HUES48 (cell line): ENCODE results near the gene MRAS.
"Not testable (repeated sequence)": the region's sequence is repeated elsewhere in the genome, so short reads cannot be mapped to it uniquely, and the experiment has no call there.

Source experiments
- H3K27ac ChIP-seq: one replicate; pipeline ENCODE4 v1.7.0; 2013; ENCODE audit warnings: low read depth, low read length, inconsistent platforms
- H3K27me3 ChIP-seq: 2 replicates; pipeline ENCODE4 v1.6.1; 2013; ENCODE audit warnings: mild to moderate bottlenecking, low read length; ENCODE audit not compliant: control insufficient read depth, insufficient read depth
- H3K36me3 ChIP-seq: 2 replicates; pipeline ENCODE4 v1.6.1; 2013; ENCODE audit warnings: low read length; ENCODE audit not compliant: control insufficient read depth, insufficient read depth
- H3K4me1 ChIP-seq: 2 replicates; pipeline ENCODE4 v1.6.1; 2013; ENCODE audit warnings: mild to moderate bottlenecking, low read length; ENCODE audit not compliant: control insufficient read depth, insufficient read depth
- H3K4me3 ChIP-seq: 2 replicates; pipeline ENCODE4 v1.5.1; 2013; ENCODE audit warnings: mild to moderate bottlenecking, low read depth, low read length
- H3K9ac ChIP-seq: 2 replicates; pipeline ENCODE4 v1.6.1; 2013; ENCODE audit warnings: mild to moderate bottlenecking, low read depth, low read length, moderate library complexity
- H3K9me3 ChIP-seq: 2 replicates; pipeline ENCODE4 v1.6.1; 2013; ENCODE audit warnings: low read length; ENCODE audit not compliant: control insufficient read depth, insufficient read depth

MRAS gene

GRCh38 chr3:138369151-138369900, 20.9 kb downstream of the MRAS start:
- 0 out of 2 replicates have a peak, but pooled peaks cover 1% of the 10 kb centered on the region for H3K36me3 ChIP-seq
- H3K4me1 ChIP-seq: no peaks in the 10 kb centered on the region
- H3K27ac ChIP-seq: no peak overlapping the region
- H3K9me3 ChIP-seq: no peaks in the 10 kb centered on the region
- no peaks in the 10 kb centered on the region for H3K27me3 ChIP-seq
- H3K9ac ChIP-seq: no peak overlapping the region
- no peak overlapping the region for H3K4me3 ChIP-seq

DNA sequence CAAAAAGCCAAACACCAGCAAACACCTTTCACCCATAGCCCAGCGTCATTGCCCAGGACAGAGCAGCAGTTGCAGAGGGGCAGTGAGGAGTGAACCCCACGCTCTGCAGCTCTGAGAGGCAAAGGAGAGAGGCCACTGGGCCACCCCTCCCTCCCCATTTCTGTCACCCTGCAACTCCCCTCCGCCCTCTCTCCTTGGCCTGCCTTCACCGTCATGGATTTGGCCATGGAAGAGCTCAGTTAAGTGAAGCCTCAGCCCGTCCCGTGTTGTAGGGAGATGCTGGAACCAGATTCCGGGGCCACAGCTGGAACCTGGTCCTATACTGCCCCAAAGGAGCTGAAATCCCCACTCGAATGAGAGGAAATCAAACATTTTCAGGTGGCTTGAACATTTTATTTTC, 21.9 kb downstream of the MRAS start:
- Histone ChIP-seq H3K9ac (no peak overlapping the region), H3K4me1 (no peaks in the 10 kb centered on the region), H3K4me3 (no peak overlapping the region), H3K27me3 (no peaks in the 10 kb centered on the region), H3K36me3 (peaks cover 5% of the 10 kb centered on the region; the same call in 1 of the 2 replicates), H3K27ac (no peak overlapping the region), H3K9me3 (no peaks in the 10 kb centered on the region)

DNA sequence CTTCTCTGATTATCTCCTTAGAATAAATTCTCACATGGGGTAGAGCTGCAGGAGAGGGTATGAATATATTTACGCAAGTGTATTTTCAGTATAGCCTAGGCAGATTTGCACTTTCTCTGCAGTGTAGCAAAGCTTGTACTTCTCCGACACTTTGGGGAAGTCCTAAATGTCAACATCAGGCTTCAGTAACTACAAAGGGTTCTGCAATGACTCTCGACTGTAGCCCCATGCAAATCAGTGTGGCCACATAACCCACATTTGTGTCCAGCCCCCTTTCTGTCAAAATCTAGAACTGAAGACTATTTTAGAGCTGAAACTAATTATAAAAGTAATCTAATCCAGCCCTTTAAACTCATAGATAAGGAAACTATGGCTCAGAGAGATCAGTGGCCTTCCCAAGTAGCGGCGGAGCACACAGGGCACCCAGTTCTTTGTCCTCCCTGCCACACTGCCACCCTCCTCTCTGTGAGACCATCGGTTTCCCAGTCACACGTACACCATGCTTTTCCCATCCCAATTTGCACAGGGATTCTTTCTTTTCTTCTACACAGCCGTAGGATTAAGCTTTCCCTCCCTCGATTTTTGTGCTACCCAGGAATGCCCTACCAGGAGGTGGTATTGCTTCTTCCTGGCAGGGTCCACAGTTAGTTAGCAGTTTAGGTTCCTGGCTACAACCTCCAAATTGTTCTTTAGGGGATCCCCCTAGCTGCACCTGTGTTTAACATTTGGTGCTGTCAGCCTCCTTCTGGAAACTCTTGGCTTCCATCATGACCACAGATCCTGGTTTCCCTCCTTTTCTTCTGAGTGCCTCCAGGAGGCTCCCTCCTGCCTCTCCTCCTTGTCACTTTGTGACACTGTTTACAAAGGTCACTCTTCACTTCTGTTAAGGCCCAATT, 22.9 kb downstream of the MRAS start:
- no peaks in the 10 kb centered on the region for H3K4me1 ChIP-seq
- peaks cover 5% of the 10 kb centered on the region; the same call in 1 of the 2 replicates for H3K36me3 ChIP-seq
- H3K27me3 ChIP-seq: no peaks in the 10 kb centered on the region
- no peaks in the 10 kb centered on the region for H3K9me3 ChIP-seq
- H3K27ac ChIP-seq: no peak overlapping the region
- no peak overlapping the region for H3K9ac ChIP-seq
- H3K4me3 ChIP-seq: no peak overlapping the region

GRCh38 chr3:138373087-138373735, 24.8 kb downstream of the MRAS start:
- Histone ChIP-seq H3K9ac (no peak overlapping the region), H3K27ac (no peak overlapping the region), H3K9me3 (no peaks in the 10 kb centered on the region), H3K36me3 (peaks cover 5% of the 10 kb centered on the region; the same call in 1 of the 2 replicates), H3K4me3 (no peak overlapping the region), H3K27me3 (no peaks in the 10 kb centered on the region), H3K4me1 (no peaks in the 10 kb centered on the region)

DNA sequence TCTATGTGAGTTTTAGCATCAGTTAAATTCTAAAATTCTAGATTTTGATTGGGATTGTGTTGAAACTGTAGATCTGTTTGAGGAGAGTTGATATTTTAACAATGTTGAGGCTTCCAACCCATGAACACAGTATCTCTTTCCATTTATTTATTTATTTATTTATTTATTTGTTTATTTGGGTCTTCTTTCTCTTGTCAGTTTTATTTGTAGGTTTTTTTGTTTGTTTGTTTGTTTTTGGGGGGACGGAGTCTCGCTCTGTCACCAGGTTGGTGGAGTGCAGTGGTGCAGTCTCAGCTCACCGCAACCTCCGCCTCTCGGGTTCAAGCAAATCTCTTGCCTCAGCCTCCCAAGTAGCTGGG, 25.3 kb downstream of the MRAS start:
- Histone ChIP-seq H3K36me3 (peaks cover 5% of the 10 kb centered on the region; the same call in 1 of the 2 replicates), H3K4me3 (no peak overlapping the region), H3K9ac (no peak overlapping the region), H3K9me3 (no peaks in the 10 kb centered on the region), H3K27me3 (no peaks in the 10 kb centered on the region), H3K27ac (no peak overlapping the region), H3K4me1 (no peaks in the 10 kb centered on the region)

DNA sequence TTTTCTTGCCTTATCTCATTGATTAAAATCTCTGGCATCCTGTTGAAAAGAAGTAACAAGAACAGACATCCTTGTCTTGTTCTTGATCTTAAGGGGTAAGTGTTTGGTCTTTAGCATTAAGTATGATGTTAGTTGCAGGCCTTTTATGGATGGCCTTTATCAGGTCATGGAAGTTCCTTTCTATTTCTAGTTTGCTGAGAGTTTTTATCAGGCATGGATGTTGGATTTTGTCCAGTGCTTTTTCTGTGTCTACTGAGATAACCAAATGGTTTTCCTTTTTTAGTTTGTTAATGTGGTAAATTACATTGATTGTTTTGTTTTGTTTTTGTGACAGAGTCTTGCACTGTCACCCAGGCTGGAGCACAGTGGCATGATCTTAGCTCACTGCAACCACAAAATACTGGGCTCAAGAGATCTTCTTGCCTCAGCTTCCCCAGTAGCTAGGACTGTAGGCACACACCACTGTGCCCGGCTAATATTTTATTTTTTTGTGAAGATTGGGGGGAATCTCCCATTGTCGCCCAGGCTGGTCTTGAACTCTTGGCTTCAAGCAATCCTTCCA, 26.3 kb downstream of the MRAS start:
- Histone ChIP-seq H3K36me3 (peaks cover 5% of the 10 kb centered on the region; the same call in 1 of the 2 replicates), H3K9ac (no peak overlapping the region), H3K27me3 (no peaks in the 10 kb centered on the region), H3K9me3 (no peaks in the 10 kb centered on the region), H3K27ac (no peak overlapping the region), H3K4me3 (no peak overlapping the region), H3K4me1 (no peaks in the 10 kb centered on the region)

- no peak overlapping the region for H3K9ac ChIP-seq
- H3K4me3 ChIP-seq: no peak overlapping the region
- H3K36me3 ChIP-seq: peaks cover 5% of the 10 kb centered on the region; the same call in 1 of the 2 replicates
- no peaks in the 10 kb centered on the region for H3K9me3 ChIP-seq
- no peaks in the 10 kb centered on the region for H3K27me3 ChIP-seq
- no peaks in the 10 kb centered on the region for H3K4me1 ChIP-seq
- H3K27ac ChIP-seq: no peak overlapping the region
Observed at GRCh38 chr3:138375447-138375846, 27.1 kb downstream of the MRAS start.

DNA sequence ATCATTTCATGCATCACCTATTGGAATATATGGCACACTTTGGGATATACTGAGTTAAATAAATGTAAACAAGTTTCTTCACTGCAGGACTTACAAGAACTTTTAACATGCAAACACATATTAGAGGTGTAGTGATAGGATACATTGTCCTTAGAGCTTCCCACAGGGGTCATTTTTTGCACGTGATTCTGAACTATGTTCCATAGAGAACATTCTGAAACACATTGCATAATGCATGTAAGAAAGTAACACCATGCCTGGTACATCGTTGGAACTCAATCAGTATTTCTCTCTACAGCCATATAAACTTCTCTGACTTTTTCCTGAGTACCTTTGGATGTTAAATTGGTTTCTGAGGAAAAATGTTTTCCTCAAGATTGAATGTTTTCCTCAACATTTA, 28.3 kb downstream of the MRAS start:
- no peak overlapping the region for H3K27ac ChIP-seq
- peaks cover 5% of the 10 kb centered on the region; the same call in 1 of the 2 replicates for H3K36me3 ChIP-seq
- no peak overlapping the region for H3K4me3 ChIP-seq
- no peaks in the 10 kb centered on the region for H3K4me1 ChIP-seq
- H3K9ac ChIP-seq: no peak overlapping the region
- no peaks in the 10 kb centered on the region for H3K9me3 ChIP-seq
- no peaks in the 10 kb centered on the region for H3K27me3 ChIP-seq

DNA sequence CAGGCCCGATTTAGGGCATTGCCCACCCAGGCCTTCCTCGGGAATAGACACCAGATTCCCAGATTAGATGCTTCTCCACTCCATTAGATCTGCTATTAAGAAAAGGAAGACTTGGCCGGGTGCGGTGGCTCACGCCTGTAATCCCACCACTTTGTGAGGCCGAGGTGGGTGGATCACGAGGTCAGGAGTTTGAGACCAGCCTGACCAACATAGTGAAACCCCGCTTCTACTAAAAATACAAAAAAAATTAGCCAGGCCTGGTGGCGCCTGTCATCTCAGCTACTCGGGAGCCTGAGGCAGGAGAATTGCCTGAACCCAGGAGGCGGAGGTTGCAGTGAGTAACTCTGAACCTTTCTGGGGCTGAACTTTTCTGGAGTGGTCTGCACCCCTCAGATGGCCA, 28.8 kb downstream of the MRAS start:
- not testable (repeated sequence) for H3K27ac ChIP-seq, H3K4me1 ChIP-seq, H3K36me3 ChIP-seq, H3K9ac ChIP-seq, H3K9me3 ChIP-seq, H3K4me3 ChIP-seq, H3K27me3 ChIP-seq

GRCh38 chr3:138377804-138378203, 29.4 kb downstream of the MRAS start:
- H3K36me3 ChIP-seq: peaks cover 5% of the 10 kb centered on the region; the same call in 1 of the 2 replicates
- no peaks in the 10 kb centered on the region for H3K4me1 ChIP-seq
- H3K27me3 ChIP-seq: no peaks in the 10 kb centered on the region
- H3K27ac ChIP-seq: no peak overlapping the region
- H3K9ac ChIP-seq: no peak overlapping the region
- no peaks in the 10 kb centered on the region for H3K9me3 ChIP-seq
- no peak overlapping the region for H3K4me3 ChIP-seq
